Lower lobe of right lung (tissue), 2 donors: ENCODE results near the gene FGF18. TPM values are rescaled to one million over a fixed set of nuclear protein-coding genes. Genes with fewer than 3 reads are reported as not detected.

Source experiments
- ATAC-seq, 2 donors: fragments of 200-7000 bp; cut with Tn5 transposase; one replicate each; pipeline ENCODE4 v1.9.1; 2020 to 2022; ENCODE audit warnings: mild to moderate bottlenecking in 2 of 2, moderate library complexity in 2 of 2
- DNase-seq: peaks from one replicate; pipeline ENCODE4 v3.0.0-alpha.2; 2020
- H3K27ac ChIP-seq: fragments of 200-600 bp; one replicate; pipeline ENCODE4 v1.8.0; 2022
- H3K27me3 ChIP-seq: fragments of 200-600 bp; one replicate; pipeline ENCODE4 v1.8.0; 2022; ENCODE audit warnings: low read depth
- H3K36me3 ChIP-seq: fragments of 200-600 bp; one replicate; pipeline ENCODE4 v1.8.0; 2022; ENCODE audit warnings: mild to moderate bottlenecking
- H3K4me1 ChIP-seq: fragments of 200-600 bp; one replicate; pipeline ENCODE4 v1.8.0; 2022
- H3K4me3 ChIP-seq: fragments of 200-600 bp; one replicate; pipeline ENCODE4 v1.8.0; 2022; ENCODE audit warnings: mild to moderate bottlenecking
- H3K9me3 ChIP-seq: fragments of 200-600 bp; one replicate; pipeline ENCODE4 v1.8.0; 2022
- intact Hi-C: fragments of 100-400 bp; cut with DNase I; formaldehyde crosslinking; loops from one replicate; pipeline ENCODE4 v1.11.0; 2022
- microRNA-seq: library from miRNA; unstranded; fragments of <30 nt; microRNA quantifications from one replicate; pipeline ENCODE4 v1.2.0, GENCODE V29; 2020; ENCODE audit warnings: borderline number of aligned reads
- total RNA-seq: library from RNA; stranded (reverse); fragmentation: NEBNext Ultra II Directional; extraction: Animal tissue kit (Norgen Biotek cat#: 25700); gene quantifications from one replicate; pipeline ENCODE4 v1.2.1, GENCODE V29; 2021
- TF ChIP-seq, protein P1 (sequence below): fragments of 200-600 bp; IDR thresholded peaks from one replicate; pipeline ENCODE4 v1.8.0; 2022; ENCODE audit warnings: antibody characterized with exemption, mild to moderate bottlenecking
- donor health status: DM: no; HTN: yes; CAD: no; lungs with severe emphysema.

Gene FGF18
- total RNA-seq, 1 donor from 2014 or later, result 2.0 TPM

DNA sequence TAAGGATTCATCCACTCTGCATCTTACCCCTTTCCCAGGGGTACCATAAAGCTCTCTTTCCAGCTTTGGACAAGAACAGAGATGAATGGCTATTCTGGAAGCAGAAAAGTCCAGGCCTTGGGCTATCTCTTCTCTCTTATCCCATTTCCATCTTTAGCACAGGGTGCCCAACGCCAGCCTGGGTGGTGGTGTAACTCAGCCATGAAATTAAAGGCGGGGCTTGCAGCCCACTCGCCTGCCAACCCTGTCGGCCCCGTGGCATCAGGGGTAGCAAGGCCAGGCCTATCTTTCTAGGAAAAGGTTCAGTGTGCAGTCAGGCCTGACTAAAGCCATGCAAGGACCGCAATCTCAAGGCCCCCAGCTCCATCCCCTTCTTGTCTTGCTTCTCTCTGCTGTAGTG is 78.7 kb downstream of the FGF18 start:
- Histone ChIP-seq H3K27ac (no peak overlapping the region), H3K36me3 (no peaks in the 10 kb centered on the region), H3K4me3 (no peak overlapping the region), H3K9me3 (no peaks in the 10 kb centered on the region), H3K27me3 (no peaks in the 10 kb centered on the region), H3K4me1 (peaks cover 9% of the 10 kb centered on the region)
- intact Hi-C loops, result no loop called here
- DNase-seq (no peak), ATAC-seq (no peak)
- TF ChIP-seq, protein P1, sequence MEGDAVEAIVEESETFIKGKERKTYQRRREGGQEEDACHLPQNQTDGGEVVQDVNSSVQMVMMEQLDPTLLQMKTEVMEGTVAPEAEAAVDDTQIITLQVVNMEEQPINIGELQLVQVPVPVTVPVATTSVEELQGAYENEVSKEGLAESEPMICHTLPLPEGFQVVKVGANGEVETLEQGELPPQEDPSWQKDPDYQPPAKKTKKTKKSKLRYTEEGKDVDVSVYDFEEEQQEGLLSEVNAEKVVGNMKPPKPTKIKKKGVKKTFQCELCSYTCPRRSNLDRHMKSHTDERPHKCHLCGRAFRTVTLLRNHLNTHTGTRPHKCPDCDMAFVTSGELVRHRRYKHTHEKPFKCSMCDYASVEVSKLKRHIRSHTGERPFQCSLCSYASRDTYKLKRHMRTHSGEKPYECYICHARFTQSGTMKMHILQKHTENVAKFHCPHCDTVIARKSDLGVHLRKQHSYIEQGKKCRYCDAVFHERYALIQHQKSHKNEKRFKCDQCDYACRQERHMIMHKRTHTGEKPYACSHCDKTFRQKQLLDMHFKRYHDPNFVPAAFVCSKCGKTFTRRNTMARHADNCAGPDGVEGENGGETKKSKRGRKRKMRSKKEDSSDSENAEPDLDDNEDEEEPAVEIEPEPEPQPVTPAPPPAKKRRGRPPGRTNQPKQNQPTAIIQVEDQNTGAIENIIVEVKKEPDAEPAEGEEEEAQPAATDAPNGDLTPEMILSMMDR, result no peak

DNA sequence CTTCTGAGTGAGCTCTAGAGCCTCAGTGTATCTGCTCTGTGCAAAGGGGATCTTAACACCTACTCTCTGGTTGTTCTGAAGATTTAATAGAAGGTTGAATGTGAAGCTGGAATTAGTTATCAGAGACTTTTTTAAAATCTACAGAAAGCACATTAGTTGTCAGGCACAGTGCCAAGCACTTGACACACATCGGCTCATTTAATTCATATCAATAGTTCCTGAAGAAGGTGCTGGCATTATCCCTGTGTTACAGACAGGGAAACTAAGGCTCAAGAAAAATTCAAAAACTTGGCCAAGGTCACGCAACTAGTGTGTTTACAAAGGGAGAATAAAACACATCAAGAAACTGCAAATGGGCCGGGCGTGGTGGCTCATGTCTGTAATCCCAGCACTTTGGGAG is 80.2 kb downstream of the FGF18 start:
- TF ChIP-seq, protein P1, result no peak
- H3K27me3 ChIP-seq, result no peaks in the 10 kb centered on the region
- no peak for ATAC-seq

DNA sequence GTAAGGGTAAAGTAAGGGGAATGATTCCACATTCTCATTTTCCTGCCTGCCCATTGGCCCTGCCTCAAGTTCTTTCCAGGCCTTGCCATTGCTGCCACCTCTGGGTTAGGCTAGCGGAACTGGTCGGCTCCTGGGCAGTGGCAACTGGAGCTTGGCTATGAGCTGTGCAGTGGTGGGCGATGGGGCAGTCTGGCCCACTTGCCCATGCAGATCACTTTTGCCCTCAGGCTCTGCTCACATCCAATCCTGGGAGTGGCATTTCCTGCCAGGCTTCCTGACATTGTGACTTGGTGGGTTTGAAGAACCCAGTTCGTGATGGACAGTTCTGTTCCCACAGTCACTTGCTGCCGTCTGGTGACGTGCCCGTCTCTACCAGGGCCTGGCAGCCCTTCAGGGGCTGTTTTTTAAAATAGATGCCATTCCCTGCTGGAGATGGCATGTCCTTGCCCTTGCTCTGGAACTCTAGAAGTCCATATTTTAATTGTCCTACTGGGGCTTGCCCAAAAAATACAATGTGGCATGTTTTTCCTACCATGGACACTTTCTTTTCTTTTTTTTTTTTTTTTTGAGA is 86.1 kb downstream of the FGF18 start:
- H3K27me3 ChIP-seq, result no peaks in the 10 kb centered on the region
- no peak overlapping the region for H3K27ac ChIP-seq
- no peak overlapping the region for H3K4me3 ChIP-seq
- H3K9me3 ChIP-seq, result no peaks in the 10 kb centered on the region
- no peak for DNase-seq
- TF ChIP-seq, protein P1, result no peak
- intact Hi-C loops, result no loop called here
- no peaks in the 10 kb centered on the region for H3K36me3 ChIP-seq
- no peak for ATAC-seq
- no peaks in the 10 kb centered on the region for H3K4me1 ChIP-seq

More for the DNA sequence above, 80.2 kb downstream of the FGF18 start:
- no peak for DNase-seq
- no peak overlapping the region for H3K27ac ChIP-seq
- no peak overlapping the region for H3K4me3 ChIP-seq
- peaks cover 4% of the 10 kb centered on the region for H3K4me1 ChIP-seq
- no peaks in the 10 kb centered on the region for H3K9me3 ChIP-seq
- intact Hi-C loops, result no loop called here
- no peaks in the 10 kb centered on the region for H3K36me3 ChIP-seq

- TF ChIP-seq, protein P1, result no peak
- no peak for ATAC-seq
- no peak overlapping the region for H3K4me3 ChIP-seq
- no peaks in the 10 kb centered on the region for H3K4me1 ChIP-seq
- H3K9me3 ChIP-seq, result no peaks in the 10 kb centered on the region
- no peak for DNase-seq
- no peak overlapping the region for H3K27ac ChIP-seq
- intact Hi-C loops, result no loop called here
- H3K27me3 ChIP-seq, result no peaks in the 10 kb centered on the region
- no peaks in the 10 kb centered on the region for H3K36me3 ChIP-seq
These were observed 87.5 kb downstream of the FGF18 start for GRCh38 chr5:171506951-171507350.

Small RNAs within 50 kb of the gene (microRNA-seq; reads per million reads assigned to microRNA genes)
- gene MIR3912, result 2.0 reads per million

Other genes starting within 250 kb of the FGF18 start
- gene TLX3, start 110.4 kb upstream of the FGF18 start, total RNA-seq, result not detected
- 684 TPM for gene NPM1, start 31.8 kb upstream of the FGF18 start, total RNA-seq